GM10248 (cell line): ENCODE measurements around the gene GPATCH2.

ENCODE experiments used
- CTCF ChIA-PET: fragments of 300-600 bp; sonication (Branson Sonifier 250); formaldehyde crosslinking; extraction: SDS; loops from one replicate; lab custom pipeline; 2021; ENCODE audit warnings: antibody characterized with exemption; lab: Yijun Ruan, JAX
- POLR2A ChIA-PET: fragments of 350-650 bp; sonication (Branson Sonifier 250); formaldehyde crosslinking; extraction: SDS; loops from one replicate; lab custom pipeline; 2020; ENCODE audit warnings: antibody characterized with exemption; lab: Yijun Ruan, JAX
- DNase-seq: peaks from one replicate; pipeline ENCODE4 v3.0.0; 2012; ENCODE audit errors: extremely low spot score
- TF ChIP-seq, protein P1 (sequence below): IDR thresholded peaks from 2 replicates; pipeline ENCODE4 v1.5.1; 2012; ENCODE audit warnings: mild to moderate bottlenecking, low read depth; ENCODE audit errors: extremely low read depth, missing control alignments, control extremely low read depth

The GPATCH2 gene

DNA sequence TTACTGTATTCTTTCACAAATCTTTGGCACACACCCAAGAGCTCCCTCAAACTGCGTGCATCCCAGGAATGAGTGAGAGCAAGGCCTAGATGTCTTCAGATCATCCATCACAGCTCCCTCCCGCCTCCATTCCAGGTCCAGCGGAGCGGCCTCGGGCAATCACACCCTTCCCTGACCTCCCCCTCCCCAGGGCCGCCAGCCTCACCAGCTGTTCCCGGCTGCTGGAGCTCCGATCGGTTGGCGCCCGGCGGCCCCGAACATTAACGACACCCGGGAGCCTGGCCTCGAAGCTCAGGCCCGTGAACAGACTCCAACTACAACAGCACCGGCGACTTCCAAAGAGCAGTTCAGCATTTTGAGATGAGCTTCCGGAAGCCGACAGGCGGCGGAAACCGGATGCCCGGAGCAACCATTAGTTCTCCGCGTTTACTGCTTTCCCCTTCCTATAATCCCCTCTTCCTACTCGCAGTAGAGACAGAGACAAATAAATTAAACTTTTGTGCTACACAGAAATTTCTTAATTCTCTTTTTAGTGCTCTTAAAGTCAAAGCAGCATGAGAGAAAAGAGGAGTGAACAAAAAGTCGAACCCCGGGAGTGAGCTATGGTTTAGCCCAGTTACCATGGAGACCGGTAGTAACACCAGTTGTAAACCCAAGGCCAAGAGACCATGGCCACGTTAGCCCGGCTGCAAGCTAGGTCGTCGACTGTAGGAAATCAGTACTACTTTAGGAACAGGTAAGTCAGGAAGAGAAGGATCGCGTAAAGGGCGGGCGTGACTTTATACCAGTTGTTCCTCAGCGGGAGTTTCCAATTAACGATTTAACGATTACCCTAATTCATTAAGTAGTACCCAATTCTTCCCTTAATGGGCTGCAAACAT, at the start of gene GPATCH2, which contains the start of gene SPATA17:
Gene GPATCH2, minus strand, starts transcription at position 380 of the 881 bp plus-strand sequence. Its CDS starts 119 bp downstream, at position 261.
Gene SPATA17, plus strand, starts transcription at position 634 of the 881 bp plus-strand sequence. Its CDS starts 35 bp downstream, at position 669.
- ChIA-PET POLR2A (interaction anchor here (0.6 to 1.3 kb wide), 2 partner anchors 9 to 22 kb away, joined by 3 to 8 read pairs; no protein-coding TSS in a partner anchor), CTCF (interaction anchor here (0.9 to 2.2 kb wide), 7 partner anchors 10 to 30 kb away, joined by 3 to 15 read pairs (median 4); no protein-coding TSS in a partner anchor)
- TF ChIP-seq, protein P1, sequence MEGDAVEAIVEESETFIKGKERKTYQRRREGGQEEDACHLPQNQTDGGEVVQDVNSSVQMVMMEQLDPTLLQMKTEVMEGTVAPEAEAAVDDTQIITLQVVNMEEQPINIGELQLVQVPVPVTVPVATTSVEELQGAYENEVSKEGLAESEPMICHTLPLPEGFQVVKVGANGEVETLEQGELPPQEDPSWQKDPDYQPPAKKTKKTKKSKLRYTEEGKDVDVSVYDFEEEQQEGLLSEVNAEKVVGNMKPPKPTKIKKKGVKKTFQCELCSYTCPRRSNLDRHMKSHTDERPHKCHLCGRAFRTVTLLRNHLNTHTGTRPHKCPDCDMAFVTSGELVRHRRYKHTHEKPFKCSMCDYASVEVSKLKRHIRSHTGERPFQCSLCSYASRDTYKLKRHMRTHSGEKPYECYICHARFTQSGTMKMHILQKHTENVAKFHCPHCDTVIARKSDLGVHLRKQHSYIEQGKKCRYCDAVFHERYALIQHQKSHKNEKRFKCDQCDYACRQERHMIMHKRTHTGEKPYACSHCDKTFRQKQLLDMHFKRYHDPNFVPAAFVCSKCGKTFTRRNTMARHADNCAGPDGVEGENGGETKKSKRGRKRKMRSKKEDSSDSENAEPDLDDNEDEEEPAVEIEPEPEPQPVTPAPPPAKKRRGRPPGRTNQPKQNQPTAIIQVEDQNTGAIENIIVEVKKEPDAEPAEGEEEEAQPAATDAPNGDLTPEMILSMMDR, result no peak
- peak; percentile 83 for DNase-seq

- DNase-seq, result no peak
- POLR2A ChIA-PET, result no interaction called here
- TF ChIP-seq, protein P1, result no peak
- CTCF ChIA-PET, result interaction anchor here (2.5 kb wide), 1 partner anchor 13 kb away, joined by 10 read pairs; no protein-coding TSS in a partner anchor
These were observed 43.3 kb upstream of the GPATCH2 start for GRCh38 chr1:217674028-217674729.

DNA sequence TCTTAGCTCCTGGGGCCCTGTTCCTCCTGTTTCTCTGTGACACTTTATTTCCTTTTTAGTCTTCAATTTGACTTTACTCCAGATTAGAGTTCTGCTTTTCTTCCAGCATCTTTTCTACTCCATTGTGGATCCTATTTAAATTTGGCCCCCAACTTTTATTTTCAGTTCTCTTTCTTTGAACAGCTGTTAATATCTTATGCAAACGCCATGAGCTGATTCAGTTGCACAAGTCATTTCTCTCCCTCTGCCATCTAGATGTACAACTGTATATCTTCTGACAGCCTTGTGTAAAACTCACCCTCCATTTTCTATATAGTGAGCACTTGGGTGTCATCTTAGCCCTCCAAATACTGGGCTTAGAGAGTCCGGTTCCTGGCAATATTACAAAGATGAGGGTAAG, 42.5 kb upstream of the GPATCH2 start:
- TF ChIP-seq, protein P1, result no peak
- no peak for DNase-seq
- CTCF ChIA-PET, result interaction anchor here (2.5 kb wide), 1 partner anchor 13 kb away, joined by 10 read pairs; no protein-coding TSS in a partner anchor
- POLR2A ChIA-PET, result no interaction called here

DNA sequence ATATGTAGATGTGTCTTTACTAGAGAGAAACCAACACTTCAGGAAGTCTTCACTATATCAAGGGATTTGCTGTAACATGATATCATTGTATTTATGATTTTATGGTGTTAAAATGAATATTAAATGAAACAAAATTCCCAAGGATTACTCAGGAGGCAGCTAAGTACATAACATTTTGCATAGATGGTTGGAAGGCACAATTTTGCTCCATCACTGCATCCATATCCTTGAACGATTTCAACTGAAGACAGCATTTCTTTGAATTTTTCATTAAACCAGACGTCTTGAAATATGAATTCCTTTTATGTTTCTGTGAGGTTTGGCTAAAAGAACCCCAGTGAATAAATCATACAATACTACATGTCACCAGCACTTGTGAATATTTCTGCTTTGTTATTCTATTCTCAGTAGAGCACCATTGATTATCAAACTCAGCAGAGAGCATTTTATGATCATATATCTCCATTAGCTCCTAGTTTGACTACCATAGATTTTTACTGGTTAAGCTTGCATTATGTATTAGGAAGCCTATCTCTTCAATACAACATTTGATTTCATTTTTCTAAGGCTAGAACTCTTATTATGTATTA, 37.6 kb upstream of the GPATCH2 start:
- POLR2A ChIA-PET, result no interaction called here
- TF ChIP-seq, protein P1, result no peak
- DNase-seq, result no peak
- CTCF ChIA-PET, result interaction anchor here (1.3 to 1.4 kb wide), 2 partner anchors 10 to 619 kb away, joined by 3 to 4 read pairs; no protein-coding TSS in a partner anchor

GRCh38 chr1:217661407-217661806, 30.5 kb upstream of the GPATCH2 start:
- TF ChIP-seq, protein P1, result no peak
- ChIA-PET CTCF (interaction anchor here (1.0 to 1.7 kb wide), 12 partner anchors 8 to 1351 kb away, joined by 3 to 15 read pairs (median 4); partner anchors contain the start of genes GPATCH2 and SPATA17), POLR2A (no interaction called here)
- DNase-seq, result no peak
